ENCODE results near the gene FAM78A.
A peak's percentile ranks its signal among the peaks of the same experiment; 100 is the strongest.
"Not testable (repeated sequence)": the region's sequence is repeated elsewhere in the genome, so short reads cannot be mapped to it uniquely, and the experiment has no call there.

The FAM78A gene

DNA sequence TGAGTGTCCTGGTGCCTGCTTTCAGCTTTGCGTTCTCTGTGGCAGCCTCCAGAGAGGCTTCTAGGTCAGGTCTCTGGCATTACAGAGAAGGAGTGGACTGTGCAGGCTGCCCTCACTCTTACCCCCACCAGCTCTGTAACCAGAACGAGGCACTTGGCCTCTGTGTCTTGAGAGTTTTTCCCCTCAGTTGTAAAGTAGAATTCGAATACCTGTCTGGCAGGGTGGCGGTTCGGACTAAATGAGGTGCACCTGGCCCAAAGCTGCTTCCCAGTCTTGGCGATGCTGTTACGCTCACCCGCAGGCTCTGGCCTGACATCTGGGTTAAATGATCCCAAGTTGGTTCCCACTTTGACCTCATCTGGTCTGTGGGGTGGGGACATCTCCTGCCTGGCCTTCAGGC is 40.1 kb downstream of the FAM78A start:
- DNase-seq = no peak

GRCh38 chr9:131235480-131235851 is 40.8 kb downstream of the FAM78A start:
- DNase-seq = no peak

DNA sequence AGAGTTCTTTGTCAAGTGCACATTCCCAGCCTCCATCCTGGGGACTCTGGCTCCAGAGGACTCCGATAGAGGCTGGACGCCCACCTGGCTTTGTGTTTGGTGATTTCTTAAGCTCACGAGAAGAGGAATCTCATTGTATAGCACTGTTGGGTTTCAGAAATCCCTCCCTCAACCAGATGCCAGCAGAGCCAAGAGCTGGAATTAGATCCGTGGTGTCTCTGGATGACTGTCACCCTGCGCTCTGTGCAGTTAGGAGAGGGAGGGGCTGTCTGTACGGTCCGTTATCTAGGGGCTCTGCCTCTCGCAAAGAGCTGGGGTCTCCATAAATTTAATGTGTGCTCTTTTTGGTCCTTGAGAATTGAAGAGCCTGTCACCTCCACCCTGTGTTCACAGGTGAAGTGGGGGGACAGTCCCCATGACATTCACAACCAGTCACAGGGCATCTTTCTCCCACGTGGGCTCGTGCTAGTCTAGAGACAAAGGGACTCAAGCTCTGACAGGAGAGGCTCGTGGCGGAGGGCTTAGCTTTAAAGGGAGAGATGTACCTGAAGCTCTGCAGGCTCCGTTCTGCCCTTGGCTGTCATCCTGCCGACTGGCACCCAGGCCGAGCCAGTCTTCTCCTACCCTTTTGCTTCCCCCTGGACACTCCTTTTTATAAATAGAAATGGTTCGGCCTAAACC is 41.4 kb downstream of the FAM78A start:
- DNase-seq = no peak

- no peak for DNase-seq
Observed at GRCh38 chr9:131233995-131234394, 42.3 kb downstream of the FAM78A start.

- DNase-seq = no peak
Observed at GRCh38 chr9:131233556-131233955, 42.8 kb downstream of the FAM78A start.

- DNase-seq = no peak
Observed at GRCh38 chr9:131228988-131229387, 47.3 kb downstream of the FAM78A start.

DNA sequence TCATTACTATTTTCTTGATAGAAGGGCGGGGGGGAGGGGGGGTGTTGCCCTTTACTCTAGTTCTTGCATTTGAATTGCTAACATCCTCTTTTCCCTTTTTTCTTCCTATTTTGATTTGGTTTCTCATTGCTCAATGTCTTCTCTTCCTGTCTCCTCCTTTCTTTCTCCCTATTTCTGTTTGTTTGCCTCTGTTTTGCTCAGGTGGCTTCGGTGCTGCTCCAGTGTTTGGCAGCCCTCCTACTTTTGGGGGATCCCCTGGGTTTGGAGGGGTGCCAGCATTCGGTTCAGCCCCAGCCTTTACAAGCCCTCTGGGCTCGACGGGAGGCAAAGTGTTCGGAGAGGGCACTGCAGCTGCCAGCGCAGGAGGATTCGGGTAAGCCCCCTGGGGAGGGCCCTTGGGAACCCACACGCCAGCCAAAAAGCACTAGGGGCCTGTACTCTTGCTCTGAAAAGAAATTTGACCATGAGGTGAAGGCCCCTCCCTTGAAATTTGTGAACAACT is 48.3 kb downstream of the FAM78A start:
- no peak for DNase-seq

DNA sequence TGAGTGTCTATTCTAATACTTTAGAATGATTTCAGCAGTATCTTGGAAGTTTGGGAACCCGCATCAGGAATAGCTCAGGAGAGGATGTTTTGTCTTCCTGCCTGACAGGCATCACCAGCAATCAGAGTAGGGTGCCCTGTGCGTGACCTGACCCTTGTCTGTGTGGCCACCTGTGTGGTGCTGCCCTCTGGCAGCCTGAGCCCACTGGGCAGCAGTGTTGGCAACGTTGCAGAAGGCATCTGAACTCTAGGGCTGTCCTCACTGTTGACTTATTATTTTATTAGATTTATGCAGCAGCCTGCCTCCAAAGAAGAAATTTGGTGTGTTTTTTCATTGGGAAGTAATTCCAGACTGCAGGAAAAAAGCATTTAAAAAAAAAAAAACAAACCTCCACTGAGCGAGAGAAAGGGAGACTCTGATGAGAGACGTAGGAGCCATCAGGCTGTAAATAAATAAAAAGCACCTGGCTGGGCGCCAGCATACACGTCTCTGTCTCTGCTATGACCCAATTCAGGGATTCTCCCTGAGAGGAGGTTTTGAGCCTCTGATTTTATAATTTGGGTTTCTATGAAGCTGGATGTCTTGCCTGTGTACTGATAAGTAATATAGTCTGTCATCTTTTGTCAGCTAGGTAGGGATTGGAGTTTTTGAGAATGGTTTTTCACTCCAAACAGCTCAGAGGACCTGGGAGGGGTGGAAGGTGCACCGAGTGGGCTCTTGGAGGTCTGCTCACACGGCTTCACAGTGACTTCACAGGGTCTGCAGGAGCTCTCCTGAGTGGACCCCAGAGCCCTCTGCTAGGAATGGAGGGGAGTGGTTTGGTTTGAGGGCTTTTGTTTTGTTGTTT is 49.0 kb downstream of the FAM78A start:
- no peak for DNase-seq

- DNase-seq = no peak
Observed at GRCh38 chr9:131226226-131226625, 50.1 kb downstream of the FAM78A start.

DNA sequence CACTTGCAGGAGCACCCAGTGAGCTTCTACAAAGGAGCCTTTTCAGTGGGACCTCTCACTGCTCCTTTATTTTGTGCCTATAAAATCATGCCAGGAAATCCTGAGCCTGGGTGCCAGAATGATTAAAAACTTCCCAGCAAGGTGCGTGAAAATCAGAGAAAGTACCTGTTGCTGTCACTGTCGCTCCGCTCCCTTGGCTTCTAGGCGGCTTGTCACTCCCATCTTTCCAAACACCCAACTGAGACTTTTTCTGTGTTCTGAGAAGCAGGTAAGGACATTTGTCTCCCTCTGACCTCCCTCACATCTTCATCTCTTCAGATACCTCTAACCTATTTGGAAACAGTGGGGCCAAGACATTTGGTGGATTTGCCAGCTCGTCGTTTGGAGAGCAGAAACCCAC is 53.9 kb downstream of the FAM78A start:
- DNase-seq = no peak

DNA sequence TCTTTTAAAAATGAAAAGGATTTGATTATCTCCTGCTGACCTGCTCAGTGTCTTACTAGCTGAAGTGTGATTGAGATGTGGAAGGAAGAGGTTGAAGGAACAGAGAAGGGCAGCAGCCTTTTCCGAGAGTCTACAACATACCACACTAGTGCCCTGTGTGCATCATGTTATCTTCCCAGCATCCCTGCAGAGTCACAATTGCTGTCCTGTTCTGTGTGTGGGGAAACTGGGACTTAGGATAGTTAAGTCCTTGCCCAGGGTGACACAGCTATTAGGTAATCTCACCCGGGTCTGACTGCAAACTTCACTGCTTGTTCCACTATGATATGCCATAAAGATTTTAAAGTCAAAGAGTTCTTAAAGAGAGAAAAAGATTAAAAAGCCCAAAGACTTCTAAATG is 55.8 kb downstream of the FAM78A start:
- DNase-seq = no peak

DNA sequence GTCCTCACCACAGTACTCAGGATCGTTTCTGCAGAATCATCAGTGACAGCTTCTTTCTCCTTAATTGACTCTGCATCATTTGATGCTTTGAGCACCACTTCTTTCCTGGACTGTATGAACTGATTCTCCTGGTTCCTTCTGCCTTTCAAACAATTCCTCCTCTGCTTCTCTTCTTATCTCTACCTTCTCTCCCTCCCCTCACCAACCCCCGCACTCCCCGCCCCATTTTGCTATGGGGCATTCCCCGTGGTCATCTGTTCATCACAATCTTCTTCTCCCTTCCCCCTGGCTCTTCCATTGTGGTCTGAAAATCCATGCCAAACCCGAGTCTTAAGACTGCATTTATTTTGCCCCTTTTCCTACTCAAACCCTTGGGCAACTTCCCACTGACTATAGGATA is 57.9 kb downstream of the FAM78A start:
- peak; percentile 45 for DNase-seq

- DNase-seq = no peak
Observed at GRCh38 chr9:131217331-131218031, 58.8 kb downstream of the FAM78A start.

DNA sequence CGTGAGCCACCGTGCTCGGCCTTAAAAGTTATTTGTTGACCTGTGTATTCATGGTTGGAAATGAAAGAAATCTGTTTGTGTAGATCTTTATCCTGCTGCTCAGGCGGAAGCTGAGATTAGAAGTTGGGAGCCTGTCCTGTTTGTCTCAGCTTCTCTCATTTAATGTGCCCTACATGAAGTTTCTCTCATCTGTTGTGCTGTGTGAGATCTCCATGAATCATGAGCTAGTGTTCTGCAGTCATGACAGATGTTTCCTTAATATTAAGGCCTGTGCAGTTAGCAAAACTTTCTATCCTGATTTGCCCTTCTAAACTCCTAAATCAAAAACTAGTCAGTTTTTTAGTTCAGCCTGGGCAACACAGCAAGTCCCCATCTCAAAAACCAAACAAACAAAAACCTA is 59.5 kb downstream of the FAM78A start:
- DNase-seq = no peak

- DNase-seq = no peak
Observed at GRCh38 chr9:131214876-131215275, 61.4 kb downstream of the FAM78A start.

- no peak for DNase-seq
Observed at GRCh38 chr9:131214286-131214856, 61.9 kb downstream of the FAM78A start.

DNA sequence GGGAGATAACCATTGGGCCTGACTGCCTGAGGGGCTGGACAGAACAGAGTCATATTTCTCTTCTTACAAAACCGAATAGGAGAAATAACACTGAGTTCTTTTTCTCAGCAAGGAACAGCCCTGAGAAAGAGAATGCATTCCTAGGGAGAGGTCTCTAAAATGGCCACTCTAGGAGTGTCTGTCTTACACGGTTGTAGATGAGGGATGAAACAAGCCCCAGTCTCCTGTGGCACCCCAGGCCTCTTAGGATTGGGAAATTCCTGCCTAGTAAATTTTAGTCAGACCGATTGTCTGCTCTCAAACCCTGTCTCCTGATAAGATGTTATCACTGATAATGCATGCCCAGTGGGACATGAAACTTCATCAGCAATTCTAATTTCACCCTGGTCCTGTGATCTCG is 64.4 kb downstream of the FAM78A start:
- DNase-seq = not testable (repeated sequence)

Measured in eye (tissue), 1 donor.